HG03045 (cell line): ENCODE results near the gene TMEM181.
"Not testable (repeated sequence)": the region's sequence is repeated elsewhere in the genome, so short reads cannot be mapped to it uniquely, and the experiment has no call there.

Experiments
- ATAC-seq: cut with Tn5 transposase; IDR thresholded peaks from one replicate; pipeline ENCODE4 v1.9.1; 2021; ENCODE audit warnings: mild to moderate bottlenecking, moderate library complexity; ENCODE audit not compliant: unreplicated experiment

Gene TMEM181

DNA sequence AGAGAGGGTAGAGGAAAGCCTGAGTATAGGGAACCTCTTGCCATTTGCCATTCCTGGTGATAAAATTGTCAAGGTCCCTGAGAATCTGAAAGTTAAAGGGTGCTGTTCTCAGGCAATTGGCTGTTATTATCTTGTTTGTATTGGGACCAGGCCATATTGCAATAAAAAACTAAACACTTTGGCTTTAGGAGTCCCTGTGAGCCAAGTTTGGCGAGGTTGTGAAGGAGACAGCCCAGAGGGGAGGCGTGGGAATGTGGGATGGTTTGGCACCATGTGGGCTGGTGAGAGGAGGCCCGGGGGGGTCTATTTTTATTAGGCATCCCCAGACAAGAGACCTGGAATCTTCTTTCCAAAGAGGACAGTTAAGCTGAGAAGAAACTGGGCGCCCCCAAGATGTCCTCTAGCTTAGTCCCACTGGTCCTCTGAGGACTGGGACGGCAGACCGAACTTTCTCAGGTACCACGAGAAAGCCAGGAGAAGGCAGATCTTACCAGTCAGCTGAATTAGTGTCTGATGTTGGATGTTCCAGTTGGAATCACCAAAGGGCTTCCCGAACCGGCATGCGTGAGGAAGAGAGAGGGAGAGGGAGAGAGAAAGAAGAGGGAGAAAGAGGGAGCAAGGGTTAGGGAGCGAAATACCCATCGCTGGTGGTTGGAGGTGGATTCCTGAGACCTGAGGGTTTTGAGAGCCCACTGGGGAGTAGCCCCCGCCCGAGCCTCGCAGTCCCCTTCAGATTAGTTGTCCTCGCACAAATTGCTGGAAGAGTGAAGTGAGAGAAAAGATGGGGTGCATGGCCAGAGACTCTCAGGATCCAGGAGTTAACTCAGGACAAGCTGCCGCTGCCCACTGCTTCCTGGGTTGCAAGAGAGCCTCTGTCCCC is 60.3 kb downstream of the TMEM181 start:
- ATAC-seq: no peak

DNA sequence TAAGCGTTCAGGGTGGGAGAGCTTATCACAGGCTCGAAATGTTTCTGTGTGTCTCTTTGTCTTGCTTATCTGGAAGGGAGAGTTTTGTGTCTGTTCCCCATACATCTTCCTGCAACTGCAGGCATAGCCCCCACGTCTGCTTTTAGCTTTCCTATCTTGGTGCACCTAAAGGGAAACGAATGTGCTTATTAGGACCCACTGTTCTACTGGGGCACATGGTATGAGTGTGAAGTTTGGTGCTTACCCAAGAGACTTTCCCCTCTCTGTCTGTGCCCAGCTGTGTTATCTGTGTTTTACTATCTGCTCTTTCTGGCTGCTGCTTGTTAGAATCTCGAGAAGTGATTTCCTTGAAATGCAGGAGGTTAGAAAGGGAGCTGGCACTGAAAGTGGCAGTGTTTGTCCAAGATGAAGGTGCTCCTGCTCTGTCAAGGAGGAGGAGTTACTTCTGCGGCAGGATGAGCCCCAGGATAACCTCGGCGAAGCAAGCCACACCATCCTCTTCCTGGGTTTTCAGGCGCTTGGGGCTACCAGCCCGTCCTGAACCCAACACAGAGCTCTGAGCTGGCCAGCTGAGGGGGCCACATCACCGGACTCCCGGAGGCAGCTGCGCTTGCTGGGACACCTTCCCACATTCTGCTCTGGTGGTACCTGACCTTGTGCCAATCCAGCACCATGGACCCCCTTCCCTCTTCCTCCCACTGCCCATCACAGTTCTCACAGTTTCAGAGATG is 61.2 kb downstream of the TMEM181 start:
- ATAC-seq: no peak

GRCh38 chr6:158621694-158622544 is 62.0 kb downstream of the TMEM181 start:
- no peak for ATAC-seq

DNA sequence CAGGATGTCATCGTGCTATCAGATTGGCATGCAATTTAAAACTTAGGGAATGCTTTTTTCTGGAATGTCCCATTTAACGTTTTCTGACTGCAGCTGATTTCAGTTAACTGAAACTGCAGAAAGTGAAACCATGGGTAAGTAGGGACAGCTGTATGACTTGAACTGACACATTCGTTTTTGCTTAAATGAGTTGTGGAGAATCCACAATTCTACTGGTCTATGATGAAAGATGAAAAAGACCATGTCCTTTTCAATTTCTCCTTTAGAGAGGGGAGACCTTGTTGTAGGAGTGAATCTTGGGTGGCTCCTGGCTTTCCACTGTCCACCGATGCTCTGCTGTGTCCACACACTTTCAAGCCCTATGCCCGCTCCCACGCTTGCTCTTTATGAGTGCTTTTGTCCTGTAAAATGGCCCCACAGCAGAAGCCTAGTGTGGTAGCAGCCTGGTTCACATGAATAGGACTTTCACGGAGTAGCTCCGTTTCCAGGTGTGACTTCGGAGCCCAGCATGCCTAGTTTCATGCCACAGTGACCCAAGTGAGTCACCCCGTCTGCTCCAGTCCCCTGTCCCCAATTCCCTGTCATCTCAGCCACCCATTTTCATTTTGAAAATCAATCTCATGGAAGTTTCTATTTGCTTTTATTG is 62.8 kb downstream of the TMEM181 start:
- no peak for ATAC-seq

- ATAC-seq: no peak
These were observed 65.1 kb downstream of the TMEM181 start for GRCh38 chr6:158624684-158625682.

DNA sequence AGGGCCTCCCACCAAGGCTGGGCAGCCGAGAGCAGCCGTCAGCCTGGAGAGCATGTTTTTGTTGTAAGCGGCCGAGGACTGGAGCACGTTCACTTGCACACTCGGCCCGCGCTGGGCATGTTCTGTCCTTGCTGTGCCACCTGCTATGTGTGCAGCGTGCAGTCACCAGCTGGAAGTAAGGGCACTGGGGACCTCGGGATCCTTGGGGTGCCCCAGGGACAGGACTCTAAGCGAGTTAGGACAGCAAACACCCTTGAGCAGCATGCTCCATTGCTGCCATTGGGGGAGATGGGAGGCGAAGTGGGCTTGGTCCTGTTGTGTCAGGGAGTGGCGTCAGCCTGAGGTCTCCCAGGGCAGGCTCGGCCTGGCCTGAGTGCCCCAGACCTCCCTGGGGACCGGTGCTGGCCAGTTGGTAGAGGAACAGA is 66.0 kb downstream of the TMEM181 start:
- no peak for ATAC-seq

- ATAC-seq: no peak
These were observed 66.7 kb downstream of the TMEM181 start for GRCh38 chr6:158626360-158627167.

GRCh38 chr6:158627168-158627939 is 67.5 kb downstream of the TMEM181 start:
- ATAC-seq: no peak

- no peak for ATAC-seq
These were observed 68.0 kb downstream of the TMEM181 start for GRCh38 chr6:158627940-158628211.

- ATAC-seq: no peak
These were observed 68.7 kb downstream of the TMEM181 start for GRCh38 chr6:158628542-158628941.

DNA sequence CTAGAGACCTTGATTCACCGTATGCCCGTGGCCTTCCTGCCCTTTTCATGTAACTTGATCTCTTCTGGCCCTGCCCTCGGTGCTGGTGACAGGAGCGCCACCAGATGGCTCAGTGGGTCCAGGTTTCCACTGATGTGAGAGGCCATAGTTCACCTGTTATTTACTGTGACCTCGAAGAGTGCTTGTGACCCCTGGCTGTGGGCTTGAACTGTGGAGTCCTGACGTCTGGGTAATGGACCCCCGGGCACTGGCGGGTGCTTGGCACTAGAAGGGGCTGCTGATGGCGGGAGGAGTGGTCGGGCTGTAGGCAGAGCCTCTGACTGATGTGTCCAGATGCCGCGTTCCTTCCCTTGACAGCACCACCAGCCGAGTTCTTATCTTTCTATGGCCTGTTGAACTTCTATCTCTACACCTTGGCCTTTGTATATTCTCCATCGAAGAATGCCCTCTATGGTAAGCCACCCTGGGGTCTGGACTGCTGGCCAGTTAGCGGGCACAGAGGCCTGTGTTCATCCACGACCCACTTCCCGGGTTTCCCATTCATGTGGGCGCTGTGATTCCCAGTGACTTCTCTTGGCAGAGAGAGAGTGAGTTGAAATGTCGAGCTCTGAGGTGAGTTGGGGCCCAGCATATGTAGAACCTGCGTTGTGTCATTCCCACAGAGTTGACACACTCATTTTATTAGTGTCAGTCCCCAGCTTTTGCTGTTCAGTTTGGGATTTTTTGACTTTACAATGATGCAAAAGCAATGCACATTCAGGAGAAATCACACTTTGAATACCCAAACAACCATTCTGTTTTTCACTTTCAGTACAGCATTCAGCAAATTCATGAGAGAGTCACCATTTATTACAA is 69.7 kb downstream of the TMEM181 start:
- no peak for ATAC-seq

DNA sequence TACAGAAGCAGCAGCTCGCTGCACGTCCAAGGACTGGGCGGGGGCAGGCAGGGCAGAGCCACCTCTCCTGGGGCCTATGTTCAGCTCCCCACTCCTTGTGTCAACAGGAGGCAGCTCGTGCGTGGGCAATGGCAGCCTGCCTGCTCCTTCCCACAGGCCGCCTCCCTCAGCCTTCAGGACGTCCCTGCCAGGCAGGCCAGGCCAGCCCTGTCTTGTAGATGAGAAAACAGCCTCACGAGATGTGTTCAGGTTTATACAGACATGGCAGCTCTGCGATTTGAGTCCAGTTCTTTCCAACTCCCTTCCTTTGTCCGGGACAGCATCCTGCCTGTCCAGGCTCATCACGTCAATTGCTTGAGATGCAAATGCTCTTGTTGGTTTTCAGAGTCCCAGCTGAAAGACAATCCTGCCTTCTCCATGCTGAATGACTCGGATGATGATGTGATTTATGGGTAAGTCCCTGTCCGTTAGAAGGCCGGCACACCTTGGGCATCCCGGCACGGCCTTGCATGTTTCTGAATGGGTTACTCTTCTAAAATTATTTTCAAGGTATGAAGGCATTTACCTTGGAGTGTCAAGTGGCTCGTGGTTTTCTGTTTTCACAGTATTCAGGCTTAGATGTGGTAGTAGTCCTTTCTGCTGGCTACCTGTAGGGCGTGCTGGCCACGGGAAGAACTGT is 71.2 kb downstream of the TMEM181 start:
- ATAC-seq: no peak

- no peak for ATAC-seq
These were observed 72.0 kb downstream of the TMEM181 start for GRCh38 chr6:158631678-158632537.

DNA sequence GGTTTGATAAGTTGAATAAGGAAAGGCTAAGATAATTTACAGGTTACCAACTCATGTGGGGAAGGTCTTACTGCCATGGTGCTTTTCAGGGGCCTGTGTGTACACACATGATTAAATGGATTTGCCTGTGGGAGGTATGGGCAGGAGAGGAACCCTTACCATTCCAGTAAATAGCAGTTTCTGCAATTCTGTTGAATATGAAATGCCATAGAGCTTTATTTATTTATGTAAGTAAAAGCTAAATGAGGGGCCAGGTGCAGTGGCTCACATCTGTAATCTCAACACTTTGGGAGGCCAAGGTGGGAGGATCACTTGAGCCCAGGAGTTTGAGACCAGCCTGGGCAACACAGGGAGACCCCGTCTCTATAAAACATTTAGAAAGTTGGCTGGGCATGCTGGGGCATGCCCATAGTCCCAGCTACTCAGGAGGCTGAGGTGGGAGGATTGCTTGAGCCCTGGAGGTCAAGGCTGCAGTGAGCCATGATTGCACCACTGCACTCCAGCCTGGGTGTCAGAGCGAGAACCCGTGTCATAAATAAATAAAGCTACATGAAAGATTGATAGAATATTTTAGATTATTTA is 72.7 kb downstream of the TMEM181 start:
- not testable (repeated sequence) for ATAC-seq

GRCh38 chr6:158633127-158633526 is 73.2 kb downstream of the TMEM181 start:
- no peak for ATAC-seq
